NAMALWA (cell line): ENCODE data around the gene MOV10L1.
A peak's percentile ranks its signal among the peaks of the same experiment; 100 is the strongest.

ENCODE experiments used
- DNase-seq: peaks from one replicate; pipeline ENCODE4 v3.0.0-alpha.2; 2015; ENCODE audit warnings: low spot score

Gene MOV10L1

GRCh38 chr22:50176850-50177536 lies 87.2 kb downstream of the MOV10L1 start:
- no peak for DNase-seq

- no peak for DNase-seq
These were observed 88.0 kb downstream of the MOV10L1 start for GRCh38 chr22:50177537-50178470.

- no peak for DNase-seq
These were observed 88.7 kb downstream of the MOV10L1 start for GRCh38 chr22:50178471-50178864.

- DNase-seq: no peak
These were observed 89.4 kb downstream of the MOV10L1 start for GRCh38 chr22:50178871-50179869.

- DNase-seq: no peak
These were observed 90.3 kb downstream of the MOV10L1 start for GRCh38 chr22:50179937-50180726.

GRCh38 chr22:50180727-50181521 lies 91.1 kb downstream of the MOV10L1 start:
- no peak for DNase-seq

GRCh38 chr22:50182176-50183081 lies 92.6 kb downstream of the MOV10L1 start:
- no peak for DNase-seq

- DNase-seq: no peak
These were observed 93.5 kb downstream of the MOV10L1 start for GRCh38 chr22:50183141-50183971.

- no peak for DNase-seq
These were observed 94.4 kb downstream of the MOV10L1 start for GRCh38 chr22:50184004-50184901.

- no peak for DNase-seq
These were observed 95.1 kb downstream of the MOV10L1 start for GRCh38 chr22:50184902-50185374.

GRCh38 chr22:50185375-50186087 lies 95.7 kb downstream of the MOV10L1 start, which contains the start of gene TRABD:
TRABD (plus strand) TSS chr22:50185913; CDS start chr22:50193061, 7,148 bp downstream.
- DNase-seq: peak; percentile 88

GRCh38 chr22:50186181-50186714 lies 96.4 kb downstream of the MOV10L1 start:
- no peak for DNase-seq

- peak; percentile 47 for DNase-seq
These were observed 97.1 kb downstream of the MOV10L1 start for GRCh38 chr22:50186761-50187523.

- DNase-seq: no peak
These were observed 98.5 kb downstream of the MOV10L1 start for GRCh38 chr22:50188356-50188755.

- peak; percentile 55 for DNase-seq
These were observed 99.5 kb downstream of the MOV10L1 start for GRCh38 chr22:50189184-50189848.
